A549 (cell line): ENCODE data around the gene SLTM. TPM values are rescaled to one million over a fixed set of nuclear protein-coding genes. Genes with fewer than 3 reads are reported as not detected.

Experiments used
- ATAC-seq, 2 experiments: fragments of 200-7000 bp in 1 of 2; fragments of >200 bp in 1 of 2; cut with Nextera tagmentation in 1 of 2; cut with Tn5 transposase in 1 of 2; 3 replicates each; pipeline versions ENCODE4 v1.8.0 to v1.9.1; 2018 to 2020; ENCODE audit warnings: mild to moderate bottlenecking in 1 of 2, moderate library complexity in 1 of 2
- CTCF ChIA-PET: fragments of 300-600 bp; sonication (Branson Sonifier 250); formaldehyde crosslinking; extraction: SDS; loops from one replicate; lab custom pipeline; 2021; ENCODE audit warnings: antibody characterized with exemption, inconsistent platforms; lab: Yijun Ruan, JAX
- POLR2A ChIA-PET: fragments of 350-600 bp; formaldehyde crosslinking; extraction: SDS; loops from one replicate; lab custom pipeline; 2021; ENCODE audit warnings: antibody characterized with exemption, inconsistent platforms; lab: Yijun Ruan, JAX
- DNase-seq, 2 experiments: peaks; one replicate each; pipeline versions ENCODE4 v3.0.0 to v3.0.0-alpha.2; 2011 to 2016; ENCODE audit warnings: low read depth in 1 of 2, low spot score in 1 of 2
- FAIRE-seq: peaks from 2 replicates; lab custom pipeline; 2011; peaks lifted over from hg19 to GRCh38; lab: Jason Lieb, UNC
- H3K27ac ChIP-seq, 2 experiments: fragments of >200 bp; sonication (Bioruptor Twin); formaldehyde crosslinking; 3 replicates each; pipeline ENCODE4 v1.5.1; 2016 to 2017
- H3K4me1 ChIP-seq: fragments of >200 bp; sonication (Bioruptor Twin); formaldehyde crosslinking; 3 replicates; pipeline ENCODE4 v1.6.1; 2016
- H3K4me2 ChIP-seq: fragments of >200 bp; sonication (Bioruptor Twin); formaldehyde crosslinking; 3 replicates; pipeline ENCODE4 v1.6.1; 2016
- H3K4me3 ChIP-seq: fragments of >200 bp; sonication (Bioruptor Twin); formaldehyde crosslinking; 3 replicates; pipeline ENCODE4 v1.5.1; 2016
- H3K9me3 ChIP-seq: fragments of >200 bp; sonication (Bioruptor Twin); formaldehyde crosslinking; 3 replicates; pipeline ENCODE4 v1.6.1; 2016
- CHD2 ChIP-seq: fragments of 150-350 bp; IDR thresholded peaks from 2 replicates; pipeline ENCODE4 v1.6.1; 2014; ENCODE audit warnings: low read length; ENCODE audit not compliant: partially characterized antibody
- EHMT2 ChIP-seq: fragments of 200-600 bp; sonication (generic); IDR thresholded peaks from 2 replicates; pipeline ENCODE4 v1.6.1; 2016; ENCODE audit warnings: antibody characterized with exemption, low read depth, mild to moderate bottlenecking, moderate library complexity
- ESRRA ChIP-seq: fragments of 150-350 bp; IDR thresholded peaks from 2 replicates; pipeline ENCODE4 v1.6.1; 2014; ENCODE audit warnings: mild to moderate bottlenecking, low read length, borderline replicate concordance
- HOXA7 ChIP-seq: fragments of 250-450 bp; sonication (Bioruptor Pico); IDR thresholded peaks from 2 replicates; pipeline ENCODE4 v1.5.0; 2020; ENCODE audit warnings: mild to moderate bottlenecking, moderate library complexity
- KDM1A ChIP-seq: fragments of 200-600 bp; sonication (generic); IDR thresholded peaks from 2 replicates; pipeline ENCODE4 v1.6.1; 2016; ENCODE audit warnings: low read depth, mild to moderate bottlenecking
- MAFK ChIP-seq: fragments of 450-650 bp; IDR thresholded peaks from 2 replicates; pipeline ENCODE4 v1.6.1; 2014; ENCODE audit not compliant: partially characterized antibody
- MYC ChIP-seq: IDR thresholded peaks from 2 replicates; pipeline ENCODE4 v1.6.1; 2012; ENCODE audit warnings: mild to moderate bottlenecking, inconsistent platforms, low read length, improper control_type of control experiment, borderline replicate concordance
- NFE2L2 ChIP-seq: fragments of 150-350 bp; conservative IDR thresholded peaks from 2 replicates; pipeline ENCODE4 v1.6.1; 2014; ENCODE audit warnings: low read length
- NPAS2 ChIP-seq: fragments of 250-450 bp; sonication (Bioruptor Pico); IDR thresholded peaks from 2 replicates; pipeline ENCODE4 v1.8.0; 2022; ENCODE audit warnings: mild to moderate bottlenecking, moderate library complexity, borderline replicate concordance
- NR3C1 ChIP-seq: fragments of >200 bp; sonication (Bioruptor Twin); formaldehyde crosslinking; IDR thresholded peaks from 3 replicates; pipeline ENCODE4 v1.6.1; 2017
- RCOR1 ChIP-seq: fragments of 150-350 bp; IDR thresholded peaks from 2 replicates; pipeline ENCODE4 v1.6.1; 2014; ENCODE audit warnings: antibody characterized with exemption, low read length, low read depth
- RFX5 ChIP-seq: fragments of 450-650 bp; IDR thresholded peaks from 2 replicates; pipeline ENCODE4 v1.7.1; 2014; ENCODE audit warnings: antibody characterized with exemption, mild to moderate bottlenecking, moderate library complexity
- TP53 ChIP-seq: fragments of 250-450 bp; sonication (Bioruptor Pico); IDR thresholded peaks from 2 replicates; pipeline ENCODE4 v1.5.0; 2021; ENCODE audit warnings: mild to moderate bottlenecking, moderate library complexity
- ZSCAN20 ChIP-seq: fragments of 250-450 bp; sonication (Bioruptor Pico); IDR thresholded peaks from 2 replicates; pipeline ENCODE4 v1.8.0; 2022; ENCODE audit warnings: mild to moderate bottlenecking, moderate library complexity
- WGBS: methylation state at CpG from one replicate; pipeline ENCODE4 v1.1.6; 2017; ENCODE audit errors: missing lambda C conversion rate; 5-methylcytosine and 5-hydroxymethylcytosine counted together
- polyA plus RNA-seq, 4 experiments: library from polyadenylated mRNA; depleted of rRNA in 3 of 4; stranded (reverse); fragments of >200 nt; fragmentation: RNase III in 1 of 4; extraction: RNeasy Plus Mini Kit Qiagen cat#74134 plus additional on column Dnase treatment in 1 of 4; gene quantifications; 2 replicates in 3 of 4; 3 replicates in 1 of 4; pipeline ENCODE4 v1.2.3, GENCODE V29; 2011 to 2017
- TF ChIP-seq, protein P1 (sequence below): fragments of >200 bp; sonication (Bioruptor Twin); formaldehyde crosslinking; IDR thresholded peaks from 3 replicates; pipeline ENCODE4 v1.5.1; 2016
- TF ChIP-seq, protein P2 (sequence below): fragments of >200 bp; sonication (Bioruptor Twin); formaldehyde crosslinking; IDR thresholded peaks from 3 replicates; pipeline ENCODE4 v1.6.1; 2016

The SLTM gene
- polyA plus RNA-seq, 2 of the 4 experiments (the other 2 are of a cell fraction): 93.5 to 133 TPM

DNA sequence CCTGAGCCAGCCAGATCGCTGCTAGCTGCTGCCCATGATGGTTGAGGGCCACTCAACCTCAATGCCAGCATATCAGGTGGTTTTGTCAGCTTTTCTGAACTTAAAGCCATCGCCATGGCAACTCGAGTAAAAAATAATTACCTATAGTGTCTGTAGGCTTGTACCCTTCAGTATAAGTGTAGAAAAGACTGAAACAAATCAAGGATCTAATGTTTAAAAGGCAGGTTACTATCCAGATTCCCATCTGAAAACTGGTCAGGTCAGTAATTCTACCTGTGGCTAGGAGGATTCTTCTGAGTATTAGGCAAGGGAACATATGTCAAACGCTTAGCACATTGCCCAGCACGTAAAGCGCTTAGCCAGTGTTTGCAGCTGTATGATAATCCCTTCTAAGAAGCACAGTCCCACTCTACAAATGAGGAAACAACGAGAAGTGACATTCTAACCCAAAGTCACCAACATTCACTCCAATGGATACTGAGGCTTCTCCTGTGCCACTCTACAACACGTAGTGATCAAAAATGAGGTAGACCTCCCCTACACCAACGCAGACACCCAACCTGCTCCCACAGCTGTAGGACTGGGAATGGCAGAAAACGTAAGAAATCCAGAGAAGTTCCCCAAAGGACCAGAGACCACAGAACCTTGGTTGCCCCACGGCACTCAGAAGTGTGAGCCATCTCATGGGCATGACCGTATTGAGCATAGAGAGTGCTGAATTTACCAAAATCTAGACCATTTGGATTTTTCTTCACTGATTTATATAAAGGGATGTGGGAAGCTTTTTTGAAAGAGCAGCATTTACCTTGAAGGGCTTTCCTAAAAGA, 55.3 kb downstream of the SLTM start:
- ATAC-seq (no peak), FAIRE-seq (no peak), DNase-seq (no peak)
- TF ChIP-seq NR3C1 (no peak), MAFK (no peak), HOXA7 (CRISPR knock-in tag) (no peak), MYC (no peak), ZSCAN20 (CRISPR knock-in tag) (no peak), ESRRA (no peak), RCOR1 (no peak), CHD2 (no peak), RFX5 (no peak), KDM1A (no peak), EHMT2 (no peak)
- TF ChIP-seq, protein P1, sequence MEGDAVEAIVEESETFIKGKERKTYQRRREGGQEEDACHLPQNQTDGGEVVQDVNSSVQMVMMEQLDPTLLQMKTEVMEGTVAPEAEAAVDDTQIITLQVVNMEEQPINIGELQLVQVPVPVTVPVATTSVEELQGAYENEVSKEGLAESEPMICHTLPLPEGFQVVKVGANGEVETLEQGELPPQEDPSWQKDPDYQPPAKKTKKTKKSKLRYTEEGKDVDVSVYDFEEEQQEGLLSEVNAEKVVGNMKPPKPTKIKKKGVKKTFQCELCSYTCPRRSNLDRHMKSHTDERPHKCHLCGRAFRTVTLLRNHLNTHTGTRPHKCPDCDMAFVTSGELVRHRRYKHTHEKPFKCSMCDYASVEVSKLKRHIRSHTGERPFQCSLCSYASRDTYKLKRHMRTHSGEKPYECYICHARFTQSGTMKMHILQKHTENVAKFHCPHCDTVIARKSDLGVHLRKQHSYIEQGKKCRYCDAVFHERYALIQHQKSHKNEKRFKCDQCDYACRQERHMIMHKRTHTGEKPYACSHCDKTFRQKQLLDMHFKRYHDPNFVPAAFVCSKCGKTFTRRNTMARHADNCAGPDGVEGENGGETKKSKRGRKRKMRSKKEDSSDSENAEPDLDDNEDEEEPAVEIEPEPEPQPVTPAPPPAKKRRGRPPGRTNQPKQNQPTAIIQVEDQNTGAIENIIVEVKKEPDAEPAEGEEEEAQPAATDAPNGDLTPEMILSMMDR: no peak
- TF ChIP-seq, protein P2, sequence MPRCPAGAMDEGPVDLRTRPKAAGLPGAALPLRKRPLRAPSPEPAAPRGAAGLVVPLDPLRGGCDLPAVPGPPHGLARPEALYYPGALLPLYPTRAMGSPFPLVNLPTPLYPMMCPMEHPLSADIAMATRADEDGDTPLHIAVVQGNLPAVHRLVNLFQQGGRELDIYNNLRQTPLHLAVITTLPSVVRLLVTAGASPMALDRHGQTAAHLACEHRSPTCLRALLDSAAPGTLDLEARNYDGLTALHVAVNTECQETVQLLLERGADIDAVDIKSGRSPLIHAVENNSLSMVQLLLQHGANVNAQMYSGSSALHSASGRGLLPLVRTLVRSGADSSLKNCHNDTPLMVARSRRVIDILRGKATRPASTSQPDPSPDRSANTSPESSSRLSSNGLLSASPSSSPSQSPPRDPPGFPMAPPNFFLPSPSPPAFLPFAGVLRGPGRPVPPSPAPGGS: no peak
- no peak overlapping the region for H3K4me2 ChIP-seq
- CTCF ChIA-PET: interaction anchor here (1.4 kb wide), 1 partner anchor 666 kb away, joined by 3 read pairs; no protein-coding TSS in a partner anchor
- no peaks in the 10 kb centered on the region for H3K9me3 ChIP-seq
- 94% methylated on average over 12 of the region's 12 CpGs for WGBS
- POLR2A ChIA-PET: no interaction called here
- no peak overlapping the region for H3K27ac ChIP-seq
- H3K4me3 ChIP-seq: no peak overlapping the region
- H3K4me1 ChIP-seq: no peaks in the 10 kb centered on the region

DNA sequence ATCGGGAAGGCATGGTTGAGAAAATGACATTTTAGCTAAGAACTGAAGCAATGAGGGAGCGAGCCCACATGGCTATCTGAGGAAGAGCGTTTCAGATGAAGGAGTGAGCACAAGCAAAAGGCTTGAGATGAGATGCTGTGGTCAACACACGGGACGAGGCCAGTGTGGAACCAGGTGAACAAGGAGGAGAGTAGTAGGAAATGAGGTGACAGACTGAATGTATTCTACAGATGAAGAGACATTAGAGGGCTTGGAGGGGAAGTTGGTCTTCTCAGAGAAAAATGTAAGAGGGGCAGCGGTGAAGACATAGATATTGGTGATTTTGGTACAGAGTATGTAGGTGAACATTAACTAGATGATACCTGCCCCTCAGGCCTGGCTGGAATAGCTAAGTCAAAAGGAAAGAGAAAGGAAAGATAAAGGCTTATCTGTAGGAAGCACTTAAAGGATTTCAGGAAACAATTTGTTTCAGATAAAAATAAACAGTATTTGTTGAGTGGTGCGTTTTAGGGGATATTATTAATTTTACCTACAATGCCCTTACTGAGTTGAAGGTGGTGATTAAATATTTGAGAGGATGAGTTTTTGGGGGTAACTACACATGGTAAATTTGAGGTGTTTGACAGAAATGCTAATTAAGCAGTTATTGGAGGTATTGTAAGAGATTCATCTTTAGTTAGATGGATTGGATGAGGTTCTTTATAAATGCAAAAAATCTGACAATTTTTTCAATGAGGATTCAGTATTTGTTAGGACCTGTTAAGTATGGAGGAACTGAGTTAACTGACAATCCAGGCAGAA, 57.0 kb downstream of the SLTM start:
- WGBS: 83% methylated on average over 7 of the region's 7 CpGs
- no peak for FAIRE-seq
- H3K4me1 ChIP-seq: no peaks in the 10 kb centered on the region
- POLR2A ChIA-PET: no interaction called here
- no peak for TF ChIP-seq TP53 (CRISPR knock-in tag)
- peak; percentile 72 for TF ChIP-seq MAFK
- CTCF ChIA-PET: interaction anchor here (0.5 to 1.8 kb wide), 6 partner anchors 10 to 664 kb away, joined by 3 to 8 read pairs (median 4); no protein-coding TSS in a partner anchor
- no peak overlapping the region for H3K27ac ChIP-seq
- no peak for ATAC-seq
- no peaks in the 10 kb centered on the region for H3K9me3 ChIP-seq
- H3K4me2 ChIP-seq: no peak overlapping the region
- no peak overlapping the region for H3K4me3 ChIP-seq
- no peak for DNase-seq

DNA sequence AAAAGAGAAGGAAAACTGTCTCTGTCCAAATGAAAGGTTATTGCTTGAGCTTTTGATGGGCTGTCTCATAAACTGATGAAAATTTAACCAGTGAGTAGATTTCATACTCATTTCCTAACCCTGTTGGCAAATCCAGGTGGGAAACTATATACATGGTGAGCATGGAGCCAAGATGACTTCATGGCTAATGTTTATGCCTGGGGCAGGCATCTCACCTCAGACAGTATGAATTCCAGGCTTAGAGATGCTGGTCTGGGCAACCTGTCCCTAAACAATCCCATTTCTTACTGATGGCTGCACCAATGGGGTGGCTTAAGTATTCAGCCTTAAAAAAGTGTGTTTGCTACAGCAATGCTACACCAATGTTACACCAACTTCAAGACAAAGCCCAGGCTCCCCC, 58.1 kb downstream of the SLTM start:
- no peak for FAIRE-seq
- DNase-seq: no peak
- no peaks in the 10 kb centered on the region for H3K4me1 ChIP-seq
- no peak overlapping the region for H3K27ac ChIP-seq
- TF ChIP-seq NPAS2 (CRISPR knock-in tag) (no peak), NFE2L2 (no peak)
- TF ChIP-seq, all 56 proteins: peak for 0
- H3K9me3 ChIP-seq: no peaks in the 10 kb centered on the region
- ChIA-PET CTCF (interaction anchor here (1.5 to 1.8 kb wide), 2 partner anchors 9 kb away, joined by 3 to 8 read pairs; no protein-coding TSS in a partner anchor), POLR2A (no interaction called here)
- no peak overlapping the region for H3K4me3 ChIP-seq
- no peak overlapping the region for H3K4me2 ChIP-seq
- ATAC-seq: peak; percentile 32 to 41; a peak in 3 of 6 replicates
